Epidermal melanocyte (primary cell): ENCODE measurements around the gene MARCHF3.
"Not testable (repeated sequence)": the region's sequence is repeated elsewhere in the genome, so short reads cannot be mapped to it uniquely, and the experiment has no call there.

Source experiments
- DNase-seq: peaks from one replicate; pipeline ENCODE4 v3.0.0; 2011; ENCODE audit warnings: low spot score; ENCODE audit not compliant: insufficient read length

MARCHF3 gene, protein sequence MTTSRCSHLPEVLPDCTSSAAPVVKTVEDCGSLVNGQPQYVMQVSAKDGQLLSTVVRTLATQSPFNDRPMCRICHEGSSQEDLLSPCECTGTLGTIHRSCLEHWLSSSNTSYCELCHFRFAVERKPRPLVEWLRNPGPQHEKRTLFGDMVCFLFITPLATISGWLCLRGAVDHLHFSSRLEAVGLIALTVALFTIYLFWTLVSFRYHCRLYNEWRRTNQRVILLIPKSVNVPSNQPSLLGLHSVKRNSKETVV

DNA sequence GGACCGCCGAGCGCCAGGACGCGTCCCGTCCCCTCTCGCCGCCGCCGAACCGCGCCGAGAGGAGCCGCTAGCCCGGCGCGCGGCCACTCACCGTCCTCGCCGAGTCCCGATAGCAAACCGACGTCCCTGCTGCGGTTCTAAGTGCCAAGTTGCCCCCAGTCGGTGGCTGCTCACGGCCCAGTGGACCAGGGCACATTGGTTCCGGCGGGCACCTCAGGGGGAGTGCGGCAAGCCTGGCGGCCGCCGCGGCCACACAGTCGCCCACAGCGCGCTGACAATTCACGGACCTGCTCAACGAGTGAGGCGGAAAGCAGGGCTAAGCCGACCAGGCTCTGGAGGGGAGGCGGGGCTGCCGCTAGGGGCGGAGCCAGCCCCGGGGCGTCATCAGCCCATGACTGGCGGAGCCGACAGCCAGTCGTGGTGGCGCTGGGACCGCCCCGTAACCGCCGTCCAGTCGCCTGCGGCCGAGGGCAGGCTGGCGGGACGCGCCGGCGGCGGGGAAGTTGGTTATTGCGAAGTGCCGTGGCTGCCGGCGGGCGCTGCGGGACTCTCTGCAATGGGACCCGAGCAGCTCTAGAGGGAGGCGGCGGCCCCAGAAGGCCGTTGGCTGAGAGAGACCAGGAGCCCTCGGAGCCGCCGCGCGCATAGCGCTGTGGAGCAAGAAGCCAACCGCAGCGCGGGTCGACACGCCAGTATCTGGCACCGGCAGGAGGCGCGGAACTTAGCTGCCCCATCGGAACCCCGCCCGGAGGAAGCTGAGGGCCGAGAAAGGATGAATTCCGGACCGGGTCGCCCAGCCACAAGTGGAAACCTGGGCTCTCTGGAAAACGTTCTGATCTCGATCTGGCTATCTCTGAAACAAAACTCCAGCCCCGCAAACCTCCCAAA, at the start of gene MARCHF3:
MARCHF3 (minus strand) TSS at position 300 of the 888 bp plus-strand sequence. CDS start 112,387 bp downstream, outside the sequence.
- peak; percentile 76 for DNase-seq

DNA sequence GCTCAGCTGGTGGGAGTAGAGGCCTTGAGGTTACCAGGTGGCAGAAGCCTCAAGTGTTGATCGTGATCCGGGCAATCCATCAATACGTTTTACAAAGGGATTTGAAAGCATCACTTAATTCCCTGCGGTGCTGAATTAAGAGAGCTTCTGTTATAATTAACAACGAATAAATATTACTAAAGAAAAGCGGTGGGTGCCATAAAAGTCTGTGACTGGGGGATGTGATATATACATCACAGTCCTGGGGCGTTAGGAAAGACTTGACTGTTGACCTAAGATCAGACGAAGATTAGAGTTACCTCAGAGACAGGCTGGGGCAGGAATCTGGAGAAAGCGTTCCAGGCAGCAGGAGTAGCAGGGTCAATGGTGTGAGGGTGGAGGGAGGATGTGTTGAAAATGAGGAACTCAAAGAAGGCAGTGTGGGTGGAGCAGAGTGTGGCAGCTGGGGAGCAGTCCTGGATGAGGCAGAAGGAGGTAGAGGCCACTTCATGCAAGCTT, 49.7 kb upstream of the MARCHF3 start:
- no peak for DNase-seq

DNA sequence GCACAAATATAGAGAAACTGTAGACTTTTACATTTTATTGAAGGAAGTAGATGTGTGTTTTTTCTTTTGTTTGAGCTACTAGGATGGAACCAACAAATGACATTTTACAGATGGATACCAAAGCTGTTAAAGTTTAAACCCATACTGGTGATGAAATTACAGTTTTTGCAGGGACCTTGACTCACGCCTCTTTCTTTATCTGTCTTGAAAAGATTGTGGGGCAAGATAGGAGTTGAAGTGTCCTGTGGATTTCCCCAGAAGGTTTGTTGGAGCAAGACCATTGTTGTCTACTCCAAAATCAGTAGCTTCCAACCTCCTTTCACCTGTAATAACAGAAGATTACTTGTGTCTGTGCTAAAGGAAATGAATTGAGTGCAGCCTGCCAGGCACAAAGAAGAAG, 47.0 kb upstream of the MARCHF3 start:
- DNase-seq, result no peak

DNA sequence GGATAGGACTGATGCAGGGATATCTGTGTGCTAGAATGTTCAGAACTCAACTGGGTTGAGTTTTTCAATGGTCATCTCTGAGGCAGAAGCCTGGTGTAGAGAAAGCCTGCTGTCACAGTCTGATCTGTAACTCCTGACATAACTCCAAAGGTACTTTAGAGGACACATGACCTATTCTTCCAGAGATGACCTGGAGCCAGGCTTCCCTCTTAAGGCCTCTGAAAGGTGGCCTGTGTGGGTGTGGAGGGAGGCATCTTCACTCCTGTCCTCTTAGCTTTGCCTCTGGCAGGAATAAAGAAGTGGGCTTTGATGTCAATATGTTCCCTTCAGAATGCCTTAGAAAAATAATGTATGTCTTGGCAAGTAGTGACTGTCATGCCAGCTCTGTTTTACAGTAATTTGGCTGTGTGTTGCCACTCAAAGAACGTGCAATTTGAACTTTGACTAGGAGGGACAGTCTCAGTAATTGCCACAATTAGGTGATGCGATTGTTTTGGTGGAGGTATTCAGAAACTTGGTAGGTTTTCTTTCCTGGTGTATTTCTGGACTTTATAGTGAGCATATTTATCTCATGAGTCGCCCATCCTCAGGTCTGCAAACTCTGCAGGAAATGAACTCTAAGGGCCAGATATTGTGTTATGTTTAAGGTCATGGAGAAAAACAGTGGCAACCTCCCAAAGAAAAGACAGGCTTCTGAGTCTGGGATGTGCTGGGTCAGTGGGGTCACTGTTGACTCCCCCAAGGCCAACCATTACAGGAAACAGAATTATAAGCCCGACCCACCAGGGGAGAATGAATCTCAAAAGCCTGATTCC, 46.2 kb upstream of the MARCHF3 start:
- DNase-seq, result no peak

DNA sequence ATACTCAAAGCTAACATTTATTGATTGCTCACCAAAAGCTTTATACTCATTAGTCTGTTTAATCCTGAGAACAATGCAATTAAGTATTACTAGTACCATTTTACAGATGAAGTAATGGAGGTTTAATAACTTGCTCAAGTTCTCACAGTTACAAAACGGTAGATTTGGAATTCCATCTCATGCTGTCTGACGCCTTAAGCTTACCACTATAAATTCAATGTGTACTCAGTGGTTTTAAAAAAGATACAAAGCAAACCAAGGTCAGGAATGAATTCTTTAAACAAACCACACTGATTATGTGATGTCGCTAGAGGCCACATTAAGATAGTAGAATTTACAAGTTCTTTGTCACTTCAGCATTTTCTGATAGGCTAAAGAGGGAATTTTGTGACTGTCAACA, 44.1 kb upstream of the MARCHF3 start:
- no peak for DNase-seq

DNA sequence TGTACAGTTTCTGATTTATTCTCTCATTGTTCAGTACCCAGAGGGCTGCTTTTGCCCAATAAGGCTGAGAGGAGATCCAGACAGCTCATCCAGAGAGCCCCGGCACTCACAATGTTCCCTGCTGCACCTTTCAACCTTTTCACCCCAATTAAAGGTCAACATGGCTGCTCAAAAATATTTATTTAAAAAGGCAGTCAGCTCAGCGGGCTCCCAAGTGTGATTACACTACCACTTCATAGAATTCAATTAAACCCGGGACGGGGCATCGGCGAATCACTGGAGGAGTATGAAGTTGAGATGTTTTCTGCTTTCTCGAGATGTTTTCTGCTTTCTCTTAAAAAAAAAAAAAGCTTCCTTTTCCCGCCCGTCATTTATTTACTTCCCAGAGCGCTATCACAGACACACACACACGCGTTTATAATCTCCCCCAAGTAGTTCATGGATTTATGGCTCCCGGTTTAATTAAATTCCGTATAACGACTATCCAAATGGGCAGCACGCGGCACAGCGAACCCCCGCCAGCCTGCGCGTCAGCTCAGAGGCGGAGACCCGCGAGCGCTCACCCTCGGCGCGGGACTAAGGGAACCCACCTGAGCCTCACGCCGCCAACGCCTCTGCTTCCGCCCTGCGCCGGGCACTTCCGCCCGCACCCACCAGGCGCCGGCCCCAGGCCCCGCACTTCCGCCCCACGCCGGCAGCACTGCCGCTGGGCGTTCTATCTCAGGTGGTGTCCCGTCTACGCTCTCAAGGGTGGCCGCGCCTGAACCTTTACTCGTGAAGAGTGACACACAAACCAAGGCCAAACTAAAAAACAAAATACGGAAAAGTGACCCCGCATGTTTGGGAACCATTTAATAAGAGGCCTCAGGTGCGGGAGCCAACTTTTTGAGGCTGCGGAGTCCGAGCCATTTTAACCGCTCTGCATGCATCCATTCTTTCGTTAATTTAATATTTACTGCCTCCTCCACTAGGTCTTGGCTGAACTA, 42.8 kb upstream of the MARCHF3 start, which contains the start of gene C5orf63:
C5orf63 (minus strand) TSS at position 642 of the 986 bp plus-strand sequence. CDS start 14,507 bp downstream, outside the sequence.
- no peak for DNase-seq

DNA sequence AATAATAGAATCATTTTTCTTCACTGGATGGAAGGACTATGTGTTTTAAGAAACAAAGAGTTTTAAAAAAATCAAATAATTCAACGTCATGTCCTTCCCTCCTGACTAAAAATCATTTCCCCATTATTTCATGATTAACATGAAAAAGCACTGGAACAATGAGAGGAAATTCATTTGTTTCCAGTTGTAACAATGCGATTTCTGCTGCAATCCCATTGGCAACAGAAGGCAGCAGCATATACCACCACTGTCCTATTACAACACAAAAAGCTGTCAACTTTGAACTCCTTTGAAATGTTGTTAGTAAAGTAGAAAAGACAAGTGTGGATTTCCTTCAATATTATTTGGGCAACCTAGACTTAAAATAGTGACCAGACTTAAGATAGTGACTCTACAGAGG, 39.9 kb upstream of the MARCHF3 start:
- DNase-seq, result no peak

DNA sequence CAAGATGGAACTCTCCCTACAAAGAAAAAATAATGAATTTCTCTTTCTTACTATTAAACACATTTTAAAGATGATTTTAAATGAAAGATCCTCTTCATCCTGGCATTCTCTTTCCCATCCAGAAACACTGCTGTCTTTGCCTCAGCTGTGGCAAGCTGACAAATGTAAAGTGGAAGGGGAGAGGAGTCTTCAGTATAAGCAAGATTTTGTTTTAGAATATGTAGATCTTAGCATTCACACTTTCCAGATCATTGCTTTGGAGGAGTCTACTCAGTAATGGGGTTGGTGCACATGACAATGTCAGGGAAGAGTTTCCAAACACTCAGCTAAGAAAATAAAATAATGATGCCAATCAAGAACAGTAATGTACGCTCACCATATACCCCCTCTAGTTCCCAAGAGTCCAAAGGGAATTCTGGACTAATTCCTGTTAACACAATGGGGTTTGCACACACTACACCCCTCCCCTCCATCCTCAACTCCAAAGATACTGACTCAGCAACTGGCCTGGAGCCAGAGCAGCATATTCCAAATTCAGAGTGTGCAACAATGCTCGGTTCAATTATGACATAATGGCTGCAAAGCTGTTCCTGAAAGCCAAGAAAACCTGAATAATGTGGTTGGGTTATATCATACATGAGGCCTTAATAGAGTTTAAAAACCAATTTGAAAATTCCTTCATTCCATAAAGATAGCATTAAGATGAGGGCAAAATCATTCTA, 38.3 kb upstream of the MARCHF3 start:
- DNase-seq, result no peak

DNA sequence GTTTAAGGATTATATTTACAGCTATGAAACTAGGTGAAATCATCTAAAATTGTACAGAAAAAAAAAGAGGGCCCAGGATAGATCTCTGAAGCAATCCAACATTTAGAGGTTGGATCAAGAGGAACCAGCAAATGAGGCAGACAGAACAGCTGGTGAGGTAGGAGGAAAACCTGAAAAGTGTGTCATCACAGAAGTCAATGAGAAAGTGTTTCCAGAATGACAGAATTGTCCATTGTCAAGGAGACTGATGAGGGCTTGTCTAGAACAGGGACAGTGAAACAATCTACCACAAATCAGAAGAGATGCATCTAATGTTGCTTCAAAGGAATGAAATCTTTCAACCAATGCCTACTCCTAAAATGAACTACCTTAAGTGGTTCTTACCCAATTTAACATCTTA, 36.4 kb upstream of the MARCHF3 start:
- DNase-seq, result no peak

DNA sequence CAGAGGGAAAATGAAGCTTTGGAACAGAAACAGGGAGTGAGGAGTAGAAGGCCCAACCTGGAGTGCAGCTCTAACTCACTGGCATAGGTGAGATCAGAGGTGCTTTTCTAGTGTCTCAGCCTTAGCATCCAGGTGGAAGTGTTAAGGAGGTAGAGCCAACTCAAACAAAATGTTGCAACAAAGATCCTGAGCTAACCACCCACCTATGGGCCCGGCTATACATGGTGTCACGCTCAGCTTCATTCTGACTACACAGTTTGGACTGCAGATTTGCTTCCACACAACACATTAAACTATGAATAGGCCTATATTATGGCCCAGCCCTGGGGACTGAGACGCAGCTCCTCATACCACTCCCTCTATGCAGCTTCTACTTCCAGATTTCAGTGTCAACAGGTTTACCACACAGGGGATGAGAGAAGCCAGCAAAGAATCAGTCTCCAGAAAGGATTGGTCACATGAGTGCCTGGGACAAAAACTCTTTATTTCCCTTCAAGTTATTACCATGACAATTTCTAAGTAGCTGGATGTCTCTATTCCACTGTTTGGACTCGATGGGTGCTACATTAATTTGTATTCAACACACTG, 34.0 kb upstream of the MARCHF3 start:
- DNase-seq, result no peak

DNA sequence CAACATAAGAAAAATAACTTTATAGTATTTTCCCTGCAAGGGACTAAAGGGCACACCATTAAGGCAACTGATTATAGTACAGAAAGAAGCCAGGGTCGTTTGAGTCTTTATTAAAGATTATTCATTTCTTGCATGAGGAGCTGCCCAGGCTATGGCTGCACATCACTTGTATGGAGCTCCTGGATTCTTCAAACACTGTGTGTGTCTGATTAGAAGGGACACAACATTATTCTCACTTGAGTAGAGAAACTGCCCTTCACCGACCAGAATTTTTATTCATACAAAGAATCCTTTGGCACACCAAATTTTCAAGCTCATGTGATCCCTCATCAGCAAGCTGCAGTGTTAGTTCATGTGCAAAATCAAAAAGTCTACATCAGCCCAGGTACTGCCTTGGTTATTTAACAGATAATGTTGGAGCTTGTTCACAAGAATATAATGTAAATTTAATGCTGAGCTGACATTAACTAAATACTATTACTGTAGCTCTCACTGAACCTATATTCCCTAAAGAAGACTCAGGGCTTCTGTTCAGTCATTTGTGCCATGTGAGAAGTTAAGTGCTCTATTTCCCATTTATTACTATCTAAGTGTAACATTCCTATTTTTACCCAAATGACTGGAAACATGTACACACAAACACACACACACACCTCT, 33.0 kb upstream of the MARCHF3 start:
- no peak for DNase-seq

DNA sequence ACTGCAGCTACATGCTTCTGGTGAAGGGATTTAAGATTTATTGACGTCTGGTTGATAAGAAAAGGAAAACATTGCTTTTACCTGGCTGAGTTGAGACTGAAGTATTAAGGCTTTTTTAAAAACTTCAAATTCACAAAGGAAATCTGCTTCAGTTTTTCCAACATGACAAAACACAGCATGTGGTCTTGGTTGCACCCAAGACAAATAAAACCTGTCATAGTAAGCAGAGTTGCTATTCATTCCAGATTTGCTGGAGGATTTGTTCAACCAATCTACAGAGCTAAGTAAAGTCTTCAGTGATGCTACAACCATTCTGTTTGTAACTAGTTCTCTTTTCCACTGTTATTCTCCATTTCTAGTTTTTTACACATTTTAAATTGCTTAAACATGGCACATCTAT, 31.6 kb upstream of the MARCHF3 start:
- no peak for DNase-seq

DNA sequence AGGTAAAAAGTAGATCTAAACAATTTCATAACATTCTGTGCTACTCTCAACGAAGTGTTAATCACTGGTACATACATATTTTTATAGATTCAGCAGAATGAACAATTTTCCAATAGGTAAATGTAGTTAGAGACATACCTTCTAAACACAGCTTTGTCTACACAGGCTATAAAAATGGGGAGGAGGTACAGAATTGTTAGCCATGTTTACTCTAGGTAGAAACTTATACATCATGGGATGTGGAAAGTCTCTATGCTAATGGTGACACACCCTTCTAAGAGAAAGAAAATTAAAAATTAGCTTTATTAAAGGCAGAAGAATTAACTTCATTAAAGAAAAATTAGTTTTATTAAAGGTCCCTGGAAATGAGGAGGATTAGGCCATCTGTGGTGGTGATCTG, 31.2 kb upstream of the MARCHF3 start:
- no peak for DNase-seq

DNA sequence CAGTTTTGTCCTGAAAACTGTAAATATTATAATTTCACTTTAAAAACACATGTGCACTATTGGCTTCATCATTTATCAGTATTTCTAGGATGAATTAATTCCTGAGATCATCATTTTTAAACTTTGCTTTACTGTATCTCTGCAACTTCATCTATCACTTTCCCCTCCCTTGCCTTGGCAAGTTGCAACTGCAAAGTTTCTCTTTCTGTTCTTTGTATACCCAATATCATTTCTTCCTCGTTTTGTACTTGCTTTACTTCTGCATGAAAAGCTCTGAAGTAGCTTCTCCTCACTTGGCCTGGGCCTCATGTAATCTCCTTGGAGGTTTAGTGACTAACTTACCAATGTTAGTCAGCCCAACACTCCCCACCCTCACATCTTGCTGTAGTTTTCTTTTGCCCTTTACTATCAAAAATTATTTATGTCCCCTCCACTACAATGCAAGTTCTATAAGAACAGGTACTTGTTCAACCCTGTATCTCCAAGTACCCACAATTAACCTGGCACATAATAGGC, 30.2 kb upstream of the MARCHF3 start:
- no peak for DNase-seq

DNA sequence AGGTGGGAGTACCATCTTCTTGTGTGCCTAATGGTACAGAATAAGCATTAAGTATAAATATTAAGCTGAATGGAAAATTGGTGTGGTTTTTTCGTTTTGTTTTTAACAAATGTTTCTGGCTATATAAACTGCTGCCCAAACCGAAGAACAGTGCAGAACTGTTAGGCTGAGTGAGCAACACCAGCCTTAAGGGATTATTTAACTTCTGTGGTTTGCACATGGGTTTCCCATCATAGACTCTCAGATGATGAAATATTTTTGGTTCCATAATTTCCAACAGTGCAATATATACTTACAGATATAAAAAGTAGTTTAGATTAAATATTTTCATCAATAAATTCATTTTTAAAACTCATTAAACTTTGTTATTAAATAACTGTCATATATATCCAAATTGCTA, 26.5 kb upstream of the MARCHF3 start:
- no peak for DNase-seq

DNA sequence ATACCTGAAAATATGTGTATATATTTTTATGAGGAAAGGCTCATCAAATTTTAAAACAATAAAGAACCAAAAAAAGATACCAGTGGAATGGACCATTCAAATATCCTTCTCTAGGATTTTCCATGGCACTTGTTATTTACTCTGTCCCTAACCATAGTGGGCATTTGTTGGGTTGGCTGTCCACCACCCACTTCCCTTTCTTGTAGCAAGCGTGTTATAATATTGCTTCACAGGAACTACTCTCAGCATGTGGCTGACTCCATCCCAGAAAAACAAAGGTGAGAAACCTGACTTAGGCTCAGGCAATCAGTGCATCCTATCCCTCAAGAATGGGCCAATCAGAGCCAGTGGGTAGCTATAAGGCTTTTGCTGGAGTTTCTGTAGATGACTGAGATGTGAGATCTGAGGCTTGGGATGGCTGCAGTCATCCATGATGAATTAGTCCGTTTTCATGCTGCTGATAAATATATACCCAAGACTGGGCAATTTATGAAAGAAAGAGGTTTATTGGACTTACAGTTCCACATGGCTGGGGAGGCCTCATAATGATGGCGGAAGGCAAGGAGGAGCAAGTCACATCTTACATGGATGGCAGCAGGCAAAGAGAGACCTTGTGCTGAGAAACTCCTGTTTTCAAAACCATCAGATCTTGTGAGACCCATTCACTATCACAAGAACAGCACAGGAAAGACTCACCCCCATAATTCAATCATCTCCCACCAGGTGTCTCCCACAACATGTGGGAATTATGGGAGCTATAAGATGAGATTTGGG, 25.7 kb upstream of the MARCHF3 start:
- DNase-seq, result no peak

DNA sequence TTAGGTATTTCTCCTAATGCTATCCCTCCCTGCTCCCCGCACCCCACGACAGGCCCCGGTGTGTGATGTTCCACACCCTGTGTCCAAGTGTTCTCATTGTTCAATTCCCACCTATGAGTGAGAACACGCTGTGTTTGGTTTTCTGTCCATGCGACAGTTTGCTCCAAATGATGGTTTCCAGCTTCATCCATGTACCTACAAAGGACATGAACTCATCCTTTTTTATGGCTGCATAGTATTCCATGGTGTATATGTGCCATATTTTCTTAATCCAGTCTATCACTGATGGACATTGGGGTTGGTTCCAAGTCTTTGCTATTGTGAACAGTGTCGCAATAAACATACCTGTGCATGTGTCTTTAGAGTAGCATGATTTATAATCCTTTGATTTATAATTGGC, 23.2 kb upstream of the MARCHF3 start:
- not testable (repeated sequence) for DNase-seq

DNA sequence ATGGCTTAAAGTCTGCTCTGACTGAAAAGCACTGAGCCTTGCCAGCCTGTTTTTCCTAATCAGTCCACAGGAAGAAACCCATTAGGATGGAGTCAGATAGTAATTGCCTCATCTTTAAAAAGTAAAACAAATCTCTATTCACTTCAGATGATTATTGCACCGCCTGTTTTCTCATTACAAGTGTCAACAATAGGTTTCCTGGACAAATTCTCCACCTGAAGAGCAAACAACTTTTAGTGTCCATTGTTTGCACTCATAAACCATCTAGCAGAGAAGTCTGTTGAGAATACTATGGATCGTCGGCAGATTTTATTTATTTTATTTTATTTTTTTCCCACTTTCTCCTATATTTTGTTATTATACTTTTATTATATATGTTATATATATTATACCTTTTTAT, 22.7 kb upstream of the MARCHF3 start:
- DNase-seq, result no peak
